ENCODE measurements around the gene BCL2A1.
A peak's percentile ranks its signal among the peaks of the same experiment; 100 is the strongest.
"Not testable (repeated sequence)": the region's sequence is repeated elsewhere in the genome, so short reads cannot be mapped to it uniquely, and the experiment has no call there.

Gene BCL2A1

GRCh38 chr15:79932447-79932846, 38.5 kb downstream of the BCL2A1 start:
- Mint-ChIP-seq H3K27ac (no peak overlapping the region), H3K36me3 (peaks cover 3% of the 10 kb centered on the region), H3K9me3 (ENCODE audit: low read depth) (no peaks in the 10 kb centered on the region), H3K4me1 (ENCODE audit: low read depth) (peaks cover 6% of the 10 kb centered on the region), H3K4me3 (no peak overlapping the region), H3K27me3 (no peaks in the 10 kb centered on the region)

GRCh38 chr15:79930516-79930915, 40.5 kb downstream of the BCL2A1 start:
- Mint-ChIP-seq H3K4me3 (no peak overlapping the region), H3K4me1 (ENCODE audit: low read depth) (peaks cover 6% of the 10 kb centered on the region), H3K36me3 (peaks cover 3% of the 10 kb centered on the region), H3K27ac (no peak overlapping the region), H3K27me3 (no peaks in the 10 kb centered on the region), H3K9me3 (ENCODE audit: low read depth) (no peaks in the 10 kb centered on the region)

- Mint-ChIP-seq H3K36me3 (no peaks in the 10 kb centered on the region), H3K27ac (no peak overlapping the region), H3K9me3 (ENCODE audit: low read depth) (no peaks in the 10 kb centered on the region), H3K27me3 (no peaks in the 10 kb centered on the region), H3K4me1 (ENCODE audit: low read depth) (peaks cover 9% of the 10 kb centered on the region), H3K4me3 (no peak overlapping the region)
Observed at GRCh38 chr15:79929412-79929811, 41.6 kb downstream of the BCL2A1 start.

- not testable (repeated sequence) for H3K27ac Mint-ChIP-seq; H3K27me3 Mint-ChIP-seq; H3K4me3 Mint-ChIP-seq; H3K36me3 Mint-ChIP-seq; H3K9me3 Mint-ChIP-seq (ENCODE audit: low read depth)
- peaks cover 25% of the 10 kb centered on the region for H3K4me1 Mint-ChIP-seq (ENCODE audit: low read depth)
Observed at GRCh38 chr15:79926116-79926515, 44.9 kb downstream of the BCL2A1 start.

- Mint-ChIP-seq H3K27ac (no peak overlapping the region), H3K4me3 (peak overlapping the region; percentile 93)
Observed at GRCh38 chr15:79924379-79924778, 46.6 kb downstream of the BCL2A1 start.

GRCh38 chr15:79923515-79924169, 47.4 kb downstream of the BCL2A1 start:
- Mint-ChIP-seq H3K9me3 (ENCODE audit: low read depth) (no peaks in the 10 kb centered on the region), H3K36me3 (peaks cover 20% of the 10 kb centered on the region), H3K4me1 (ENCODE audit: low read depth) (peaks cover 25% of the 10 kb centered on the region), H3K4me3 (peak overlapping the region; percentile 93), H3K27ac (peak overlapping the region; percentile 95), H3K27me3 (no peaks in the 10 kb centered on the region)

More at GRCh38 chr15:79924379-79924778, 46.6 kb downstream of the BCL2A1 start:
- peaks cover 18% of the 10 kb centered on the region for H3K36me3 Mint-ChIP-seq
- H3K4me1 Mint-ChIP-seq (ENCODE audit: low read depth): peaks cover 25% of the 10 kb centered on the region
- no peaks in the 10 kb centered on the region for H3K9me3 Mint-ChIP-seq (ENCODE audit: low read depth)
- no peaks in the 10 kb centered on the region for H3K27me3 Mint-ChIP-seq

GRCh38 chr15:79923079-79923514, 47.9 kb downstream of the BCL2A1 start:
- H3K36me3 Mint-ChIP-seq: peaks cover 20% of the 10 kb centered on the region

GRCh38 chr15:79922512-79923078, 48.4 kb downstream of the BCL2A1 start:
- peak overlapping the region; percentile 93 for H3K4me3 Mint-ChIP-seq
- H3K4me1 Mint-ChIP-seq (ENCODE audit: low read depth): peaks cover 25% of the 10 kb centered on the region
- H3K27me3 Mint-ChIP-seq: no peaks in the 10 kb centered on the region
- H3K36me3 Mint-ChIP-seq: peaks cover 23% of the 10 kb centered on the region
- peak overlapping the region; percentile 95 for H3K27ac Mint-ChIP-seq
- H3K9me3 Mint-ChIP-seq (ENCODE audit: low read depth): peaks cover 2% of the 10 kb centered on the region

More at GRCh38 chr15:79923079-79923514, 47.9 kb downstream of the BCL2A1 start:
- peak overlapping the region; percentile 93 for H3K4me3 Mint-ChIP-seq
- H3K4me1 Mint-ChIP-seq (ENCODE audit: low read depth): peaks cover 25% of the 10 kb centered on the region
- peak overlapping the region; percentile 95 for H3K27ac Mint-ChIP-seq
- H3K27me3 Mint-ChIP-seq: no peaks in the 10 kb centered on the region
- no peaks in the 10 kb centered on the region for H3K9me3 Mint-ChIP-seq (ENCODE audit: low read depth)

- H3K27ac Mint-ChIP-seq: no peak overlapping the region
- peaks cover 15% of the 10 kb centered on the region for H3K9me3 Mint-ChIP-seq (ENCODE audit: low read depth)
- no peaks in the 10 kb centered on the region for H3K27me3 Mint-ChIP-seq
- H3K4me3 Mint-ChIP-seq: no peak overlapping the region
- H3K4me1 Mint-ChIP-seq (ENCODE audit: low read depth): peaks cover 25% of the 10 kb centered on the region
- H3K36me3 Mint-ChIP-seq: peaks cover 30% of the 10 kb centered on the region
Observed at GRCh38 chr15:79919749-79920511, 51.1 kb downstream of the BCL2A1 start.

GRCh38 chr15:79919090-79919748, 51.8 kb downstream of the BCL2A1 start:
- no peak overlapping the region for H3K4me3 Mint-ChIP-seq
- peaks cover 22% of the 10 kb centered on the region for H3K4me1 Mint-ChIP-seq (ENCODE audit: low read depth)
- no peaks in the 10 kb centered on the region for H3K27me3 Mint-ChIP-seq
- peaks cover 20% of the 10 kb centered on the region for H3K9me3 Mint-ChIP-seq (ENCODE audit: low read depth)
- H3K36me3 Mint-ChIP-seq: peaks cover 30% of the 10 kb centered on the region
- no peak overlapping the region for H3K27ac Mint-ChIP-seq

- Mint-ChIP-seq H3K27me3 (no peaks in the 10 kb centered on the region), H3K36me3 (peaks cover 35% of the 10 kb centered on the region), H3K4me3 (no peak overlapping the region), H3K27ac (no peak overlapping the region), H3K4me1 (ENCODE audit: low read depth) (peaks cover 18% of the 10 kb centered on the region), H3K9me3 (ENCODE audit: low read depth) (peaks cover 27% of the 10 kb centered on the region)
Observed at GRCh38 chr15:79918278-79918677, 52.7 kb downstream of the BCL2A1 start.

GRCh38 chr15:79916502-79917132, 54.4 kb downstream of the BCL2A1 start:
- peaks cover 33% of the 10 kb centered on the region for H3K36me3 Mint-ChIP-seq
- peaks cover 3% of the 10 kb centered on the region for H3K4me1 Mint-ChIP-seq (ENCODE audit: low read depth)
- H3K9me3 Mint-ChIP-seq (ENCODE audit: low read depth): peaks cover 29% of the 10 kb centered on the region
- no peak overlapping the region for H3K4me3 Mint-ChIP-seq
- no peak overlapping the region for H3K27ac Mint-ChIP-seq
- H3K27me3 Mint-ChIP-seq: no peaks in the 10 kb centered on the region

- H3K4me3 Mint-ChIP-seq; H3K27me3 Mint-ChIP-seq; H3K27ac Mint-ChIP-seq; H3K4me1 Mint-ChIP-seq (ENCODE audit: low read depth): not testable (repeated sequence)
- peaks cover 29% of the 10 kb centered on the region for H3K9me3 Mint-ChIP-seq (ENCODE audit: low read depth)
- H3K36me3 Mint-ChIP-seq: peaks cover 29% of the 10 kb centered on the region
Observed at GRCh38 chr15:79915776-79916501, 55.1 kb downstream of the BCL2A1 start.

- Mint-ChIP-seq H3K4me3 (no peak overlapping the region), H3K27me3 (no peaks in the 10 kb centered on the region), H3K27ac (no peak overlapping the region), H3K36me3 (peaks cover 32% of the 10 kb centered on the region), H3K4me1 (ENCODE audit: low read depth) (peaks cover 7% of the 10 kb centered on the region), H3K9me3 (ENCODE audit: low read depth) (peaks cover 29% of the 10 kb centered on the region)
Observed at GRCh38 chr15:79914728-79915127, 56.3 kb downstream of the BCL2A1 start.
